LNCAP (cell line): ENCODE results near the gene CTRB2.

Source experiments
- TF ChIP-seq, protein P1 (sequence below): fragments of 450-650 bp; IDR thresholded peaks from 2 replicates; pipeline ENCODE4 v1.5.1; 2017; ENCODE audit warnings: mild to moderate bottlenecking

The CTRB2 gene

DNA sequence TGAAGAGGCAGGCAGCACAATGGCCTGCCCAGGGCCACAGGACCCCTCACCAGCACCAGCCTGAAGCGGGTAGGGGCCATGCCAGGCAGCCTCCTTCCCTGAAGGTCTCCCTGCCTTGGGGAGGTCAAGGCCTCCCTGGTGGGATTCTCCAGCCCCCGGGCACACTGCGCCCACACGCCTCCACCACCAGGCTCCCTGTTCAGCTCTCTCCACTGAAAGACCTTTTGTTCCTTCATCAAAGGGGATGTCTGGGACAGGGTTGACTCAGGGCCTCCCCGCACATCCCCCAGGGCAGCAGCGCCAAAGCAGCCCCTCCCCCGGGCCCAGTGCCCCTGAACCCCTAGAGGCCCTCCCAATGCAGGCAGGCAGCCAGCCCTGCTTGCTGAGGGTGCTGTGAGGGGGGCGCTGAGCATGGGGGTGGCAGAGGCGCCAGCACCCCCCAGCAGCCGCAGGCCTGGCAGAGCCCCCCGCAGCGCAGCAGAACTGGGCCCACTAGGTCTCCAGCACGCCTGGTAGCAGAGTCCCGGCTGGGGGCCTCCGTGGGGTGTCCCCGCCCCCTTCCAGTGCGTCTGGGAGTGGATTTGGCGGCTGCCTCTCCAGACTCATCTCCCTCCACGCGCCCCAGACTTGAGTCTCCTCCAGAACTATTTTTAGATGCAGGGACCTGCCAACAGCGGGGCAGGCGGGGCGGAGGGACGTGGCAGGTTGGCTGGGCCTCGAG, 31.3 kb upstream of the CTRB2 start:
- TF ChIP-seq, protein P1, sequence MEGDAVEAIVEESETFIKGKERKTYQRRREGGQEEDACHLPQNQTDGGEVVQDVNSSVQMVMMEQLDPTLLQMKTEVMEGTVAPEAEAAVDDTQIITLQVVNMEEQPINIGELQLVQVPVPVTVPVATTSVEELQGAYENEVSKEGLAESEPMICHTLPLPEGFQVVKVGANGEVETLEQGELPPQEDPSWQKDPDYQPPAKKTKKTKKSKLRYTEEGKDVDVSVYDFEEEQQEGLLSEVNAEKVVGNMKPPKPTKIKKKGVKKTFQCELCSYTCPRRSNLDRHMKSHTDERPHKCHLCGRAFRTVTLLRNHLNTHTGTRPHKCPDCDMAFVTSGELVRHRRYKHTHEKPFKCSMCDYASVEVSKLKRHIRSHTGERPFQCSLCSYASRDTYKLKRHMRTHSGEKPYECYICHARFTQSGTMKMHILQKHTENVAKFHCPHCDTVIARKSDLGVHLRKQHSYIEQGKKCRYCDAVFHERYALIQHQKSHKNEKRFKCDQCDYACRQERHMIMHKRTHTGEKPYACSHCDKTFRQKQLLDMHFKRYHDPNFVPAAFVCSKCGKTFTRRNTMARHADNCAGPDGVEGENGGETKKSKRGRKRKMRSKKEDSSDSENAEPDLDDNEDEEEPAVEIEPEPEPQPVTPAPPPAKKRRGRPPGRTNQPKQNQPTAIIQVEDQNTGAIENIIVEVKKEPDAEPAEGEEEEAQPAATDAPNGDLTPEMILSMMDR: no peak

DNA sequence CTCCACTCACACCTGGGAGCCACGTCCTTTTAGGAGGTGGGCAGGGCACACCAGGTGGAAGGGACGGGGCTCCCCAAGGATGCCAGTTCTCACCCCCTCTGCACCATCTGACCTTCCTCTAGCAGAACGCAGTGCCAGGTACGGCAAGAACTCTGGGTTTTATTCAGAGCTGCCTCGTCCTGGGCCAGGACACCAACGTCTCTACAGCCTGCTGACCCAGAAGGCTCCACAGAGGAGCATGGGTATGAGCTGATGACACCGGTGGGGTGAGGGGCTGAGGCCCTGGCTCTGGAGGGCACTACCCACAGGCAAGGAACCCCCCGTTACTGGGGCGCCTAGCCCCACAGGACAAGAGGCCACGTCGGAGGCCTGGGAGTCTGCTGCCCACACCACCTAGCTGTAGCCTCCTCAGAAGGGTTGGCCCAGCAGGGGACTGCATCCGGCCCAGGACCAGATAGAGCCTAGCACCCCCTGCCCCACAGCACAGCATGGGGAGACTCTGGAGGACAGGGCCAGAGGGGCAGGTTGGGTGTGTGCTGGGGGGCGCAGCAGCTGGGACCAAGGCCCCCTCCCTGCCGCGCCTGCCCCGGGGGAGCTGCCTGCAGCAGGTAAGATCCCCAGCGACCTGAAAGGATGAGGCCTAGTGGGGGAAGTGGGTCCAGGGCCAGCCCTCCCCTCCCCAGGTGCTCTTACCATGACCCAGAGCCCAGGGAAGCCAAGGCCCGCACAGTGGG, 30.6 kb upstream of the CTRB2 start:
- TF ChIP-seq, protein P1: no peak

DNA sequence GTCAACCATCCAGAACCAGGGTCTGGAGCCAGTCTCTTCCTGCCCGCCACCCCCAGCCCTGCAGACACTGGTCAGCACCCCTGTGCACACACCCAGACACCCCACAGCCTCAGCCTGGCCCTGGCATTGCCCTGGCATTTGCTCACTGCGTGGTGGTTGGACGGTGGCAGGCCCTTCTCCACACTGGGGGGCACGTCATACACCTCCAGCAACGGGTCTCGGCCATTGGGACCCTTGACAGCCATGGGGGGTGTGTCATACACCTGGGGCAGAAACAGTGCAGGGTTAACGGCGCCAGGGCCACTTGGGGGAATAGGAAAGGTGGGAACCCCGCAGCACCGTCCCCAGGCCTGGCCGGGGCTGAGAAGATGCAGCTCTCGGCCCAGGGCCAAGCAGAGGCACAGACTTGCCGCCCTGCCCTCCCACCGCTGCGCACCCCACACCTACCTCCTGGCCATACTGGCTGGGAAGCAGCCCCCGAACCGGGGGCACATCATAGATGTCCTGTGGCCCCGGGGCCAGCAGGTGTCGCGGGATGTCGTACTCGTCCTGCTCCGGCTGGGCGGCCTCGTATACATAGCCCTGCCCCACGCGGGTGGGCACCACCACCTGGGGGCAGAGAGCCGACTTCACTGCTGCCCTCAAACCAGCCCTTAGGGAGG, 29.9 kb upstream of the CTRB2 start:
- TF ChIP-seq, protein P1: no peak

DNA sequence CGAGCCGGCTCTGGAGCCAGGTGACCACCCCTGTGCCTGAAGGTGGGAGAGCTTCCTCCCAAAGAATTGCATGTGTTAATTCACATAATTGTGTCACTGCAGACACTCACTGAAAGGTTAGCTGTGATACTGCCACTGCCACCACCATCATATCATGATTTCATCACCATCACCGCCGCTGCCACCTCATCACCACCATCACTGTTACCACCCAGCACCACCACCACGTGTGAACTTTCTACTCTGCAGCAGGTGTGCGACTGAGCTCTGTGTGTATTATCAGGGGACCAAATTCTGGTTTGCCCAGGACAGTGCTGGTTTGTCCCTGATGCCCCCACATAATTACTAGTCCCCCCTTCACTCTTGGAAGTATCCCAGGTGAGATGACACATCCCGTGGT, 29.3 kb upstream of the CTRB2 start:
- TF ChIP-seq, protein P1: no peak

DNA sequence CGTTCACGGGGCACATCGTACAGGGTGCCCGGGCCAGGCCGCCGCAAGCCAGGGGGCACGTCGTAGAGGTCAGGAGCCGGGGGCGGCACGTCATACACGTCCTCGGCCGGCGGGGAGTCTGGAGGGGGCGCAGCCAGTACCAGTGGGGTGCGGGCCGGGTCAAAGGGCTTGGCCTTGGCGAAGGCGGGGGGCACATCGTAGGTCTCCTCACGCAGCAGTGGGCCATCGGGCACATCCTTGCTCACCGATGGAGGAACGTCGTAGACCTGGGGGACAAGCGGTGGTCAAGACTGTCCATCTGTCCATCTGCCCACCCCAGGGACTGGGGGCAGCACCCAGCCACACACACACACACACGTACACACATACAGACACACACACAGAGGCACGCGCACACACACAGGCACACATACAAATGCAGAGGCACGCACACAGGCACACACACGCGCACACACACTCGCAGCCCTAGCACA, 28.8 kb upstream of the CTRB2 start:
- TF ChIP-seq, protein P1: no peak

DNA sequence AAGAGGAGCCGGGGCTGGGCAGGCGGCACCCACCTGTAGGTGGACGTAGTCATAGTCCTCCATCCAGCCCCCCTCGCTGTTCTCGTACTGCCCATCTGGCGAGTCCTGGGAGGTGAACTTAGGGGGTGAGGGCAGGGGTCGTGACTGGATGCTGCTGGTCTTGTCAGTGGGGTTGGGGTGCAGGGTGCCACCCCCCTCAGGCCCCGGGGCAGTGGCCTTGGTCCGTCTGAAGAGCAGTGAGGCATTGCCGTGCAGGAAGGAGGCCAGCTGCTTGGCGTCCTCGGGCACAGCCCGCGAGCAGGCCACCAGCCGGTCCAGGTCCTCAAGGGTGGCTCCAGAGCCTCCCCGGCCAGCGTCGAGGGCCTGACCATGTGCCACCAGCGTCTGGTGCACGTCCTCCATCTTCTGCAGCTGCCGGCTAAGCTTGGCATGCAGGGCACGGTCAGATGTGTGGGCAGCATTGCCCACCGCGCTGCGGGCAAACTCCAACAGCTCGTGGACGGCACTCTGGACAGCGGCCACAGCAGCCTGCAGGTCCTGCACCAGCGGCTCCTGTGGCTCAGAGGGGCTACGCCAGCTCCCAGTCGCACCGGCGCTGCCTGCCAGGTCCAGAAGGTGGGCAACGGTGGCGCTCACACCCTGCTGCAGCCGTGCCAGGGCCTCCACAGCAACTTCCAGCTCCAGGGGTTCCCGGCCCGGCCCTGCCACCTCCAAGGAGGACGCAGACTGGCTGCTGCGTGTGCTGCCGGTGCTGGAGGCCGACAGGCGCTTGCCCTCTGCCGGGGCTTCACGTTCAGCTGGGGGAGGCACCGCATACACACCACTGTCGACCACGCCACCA, 28.1 kb upstream of the CTRB2 start:
- TF ChIP-seq, protein P1: no peak

DNA sequence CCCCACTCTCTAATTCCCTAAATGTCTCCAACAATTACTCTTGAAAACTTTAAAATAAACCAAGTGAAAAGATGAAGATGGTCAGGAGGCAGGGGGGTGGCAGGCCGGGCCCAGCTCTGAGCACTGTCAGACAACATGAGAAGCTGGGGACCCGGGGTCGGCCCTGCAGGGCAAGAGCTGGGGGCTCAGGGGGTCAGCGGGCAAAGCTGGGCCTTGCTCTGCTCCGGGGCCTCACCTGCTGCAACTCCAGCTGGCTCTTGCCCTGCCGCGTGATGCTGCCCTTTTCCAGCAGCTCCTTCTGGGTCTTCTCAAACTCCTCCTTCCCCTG, 26.6 kb upstream of the CTRB2 start:
- TF ChIP-seq, protein P1: no peak
